ENCODE measurements around the gene CRYBB1.

CRYBB1 gene

GRCh38 chr22:26606611-26607010 lies 11.2 kb downstream of the CRYBB1 start:
- DNase-seq (ENCODE audit: low spot score), result no peak

DNA sequence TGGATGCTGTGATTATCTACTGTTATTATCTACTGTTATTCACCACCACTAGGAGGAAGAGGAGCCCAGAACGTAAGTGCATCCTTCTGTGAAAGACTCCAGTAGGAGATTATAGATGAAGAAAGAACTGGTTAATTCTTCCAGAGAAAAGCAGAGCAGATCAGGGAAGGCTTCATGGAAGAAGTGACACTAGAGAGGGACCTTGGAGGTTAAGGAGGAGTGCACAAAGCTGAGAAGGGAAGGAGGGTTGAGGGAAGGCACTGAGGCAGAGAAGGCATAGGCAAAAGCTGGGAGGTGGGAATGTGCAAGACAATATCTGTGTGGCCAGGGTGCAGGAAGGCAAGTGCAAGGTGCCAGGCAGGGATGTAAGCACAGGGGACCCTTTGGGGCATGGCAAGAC lies 13.5 kb downstream of the CRYBB1 start:
- DNase-seq (ENCODE audit: low spot score), result no peak

GRCh38 chr22:26602127-26602526 lies 15.7 kb downstream of the CRYBB1 start:
- DNase-seq (ENCODE audit: low spot score), result no peak

- no peak for DNase-seq (ENCODE audit: low spot score)
Observed at GRCh38 chr22:26601726-26602125, 16.1 kb downstream of the CRYBB1 start.

DNA sequence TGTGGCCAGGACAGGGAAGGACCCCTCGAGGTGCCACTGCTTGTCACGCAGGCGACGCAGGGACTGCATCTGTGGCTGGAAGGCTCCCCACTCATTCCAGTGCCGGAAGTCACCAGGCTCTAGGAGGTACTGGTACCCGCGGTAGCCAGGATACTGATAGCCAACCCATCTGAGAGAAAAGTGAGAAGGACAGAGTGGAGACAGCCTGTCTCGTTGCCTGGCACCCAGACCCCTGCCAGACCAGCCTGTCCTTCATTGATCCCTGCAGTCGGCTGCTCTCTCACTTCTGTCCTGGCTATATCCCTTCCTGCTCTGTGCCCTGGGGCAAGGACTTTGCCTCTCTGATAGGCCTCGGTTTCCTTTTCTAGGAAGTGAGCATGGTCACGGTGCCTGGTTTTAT lies 18.3 kb downstream of the CRYBB1 start:
- DNase-seq (ENCODE audit: low spot score), result no peak

DNA sequence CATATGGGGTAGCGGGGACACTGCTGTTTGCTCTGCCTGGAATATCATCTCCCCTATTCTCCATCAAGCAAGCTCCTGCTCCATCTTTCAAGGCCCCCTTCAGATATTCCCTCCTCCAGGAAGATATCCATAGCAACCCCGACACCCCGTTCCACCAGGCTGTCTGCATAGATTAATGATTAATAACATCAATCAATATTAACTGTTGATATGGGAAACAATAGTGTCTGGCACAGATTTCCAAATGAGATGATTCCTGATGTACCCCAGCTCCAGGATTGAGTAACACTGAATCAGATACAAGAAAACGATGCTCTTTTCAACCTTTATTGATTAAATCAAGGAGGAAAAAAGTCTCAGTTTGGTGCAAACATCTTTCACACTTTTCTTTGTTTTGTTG lies 20.3 kb downstream of the CRYBB1 start:
- DNase-seq (ENCODE audit: low spot score), result no peak

DNA sequence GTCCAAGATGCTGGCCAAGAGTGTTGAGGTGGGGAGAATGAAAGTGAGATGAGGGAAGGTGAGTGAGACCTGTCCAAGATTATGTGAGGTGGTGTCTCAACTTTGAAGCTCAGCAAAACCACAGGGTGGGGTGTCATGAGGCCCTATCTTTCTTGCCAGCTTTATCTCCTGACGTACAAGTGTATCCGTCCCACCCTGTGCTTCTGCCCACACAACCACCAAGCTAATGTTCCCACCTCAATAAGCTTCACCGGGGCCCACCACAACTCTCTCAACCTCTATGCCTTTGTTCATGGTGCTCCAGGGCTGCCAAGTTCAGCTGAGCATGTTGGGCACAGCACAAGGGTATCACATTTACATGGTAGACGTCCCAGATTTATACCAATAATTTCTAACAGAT lies 20.8 kb downstream of the CRYBB1 start:
- no peak for DNase-seq (ENCODE audit: low spot score)

- no peak for DNase-seq (ENCODE audit: low spot score)
Observed at GRCh38 chr22:26593763-26594162, 24.1 kb downstream of the CRYBB1 start.

DNA sequence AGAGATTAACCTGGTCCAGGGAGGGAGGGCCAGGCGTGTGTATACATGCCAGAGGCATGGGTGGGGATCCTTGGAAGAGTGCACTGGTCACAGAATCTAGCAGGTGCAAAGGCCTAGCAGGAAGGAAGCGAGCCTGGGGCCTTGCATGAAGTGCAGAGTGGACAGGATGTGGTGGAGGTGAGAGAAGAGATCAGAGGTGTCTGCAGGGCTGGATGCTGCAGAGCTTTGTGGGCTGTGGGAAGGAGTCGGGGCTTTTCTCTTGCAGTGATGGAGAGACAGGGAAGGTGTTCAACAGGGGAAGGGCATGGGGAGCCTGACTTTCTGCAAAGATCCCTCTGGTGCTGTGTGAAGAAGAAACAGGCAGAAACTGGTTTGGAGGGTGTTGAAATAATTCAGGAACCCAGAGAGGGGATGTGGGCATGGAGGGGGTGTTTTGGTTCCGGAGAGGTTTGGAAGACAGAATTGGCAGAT lies 25.4 kb downstream of the CRYBB1 start:
- DNase-seq (ENCODE audit: low spot score), result no peak

DNA sequence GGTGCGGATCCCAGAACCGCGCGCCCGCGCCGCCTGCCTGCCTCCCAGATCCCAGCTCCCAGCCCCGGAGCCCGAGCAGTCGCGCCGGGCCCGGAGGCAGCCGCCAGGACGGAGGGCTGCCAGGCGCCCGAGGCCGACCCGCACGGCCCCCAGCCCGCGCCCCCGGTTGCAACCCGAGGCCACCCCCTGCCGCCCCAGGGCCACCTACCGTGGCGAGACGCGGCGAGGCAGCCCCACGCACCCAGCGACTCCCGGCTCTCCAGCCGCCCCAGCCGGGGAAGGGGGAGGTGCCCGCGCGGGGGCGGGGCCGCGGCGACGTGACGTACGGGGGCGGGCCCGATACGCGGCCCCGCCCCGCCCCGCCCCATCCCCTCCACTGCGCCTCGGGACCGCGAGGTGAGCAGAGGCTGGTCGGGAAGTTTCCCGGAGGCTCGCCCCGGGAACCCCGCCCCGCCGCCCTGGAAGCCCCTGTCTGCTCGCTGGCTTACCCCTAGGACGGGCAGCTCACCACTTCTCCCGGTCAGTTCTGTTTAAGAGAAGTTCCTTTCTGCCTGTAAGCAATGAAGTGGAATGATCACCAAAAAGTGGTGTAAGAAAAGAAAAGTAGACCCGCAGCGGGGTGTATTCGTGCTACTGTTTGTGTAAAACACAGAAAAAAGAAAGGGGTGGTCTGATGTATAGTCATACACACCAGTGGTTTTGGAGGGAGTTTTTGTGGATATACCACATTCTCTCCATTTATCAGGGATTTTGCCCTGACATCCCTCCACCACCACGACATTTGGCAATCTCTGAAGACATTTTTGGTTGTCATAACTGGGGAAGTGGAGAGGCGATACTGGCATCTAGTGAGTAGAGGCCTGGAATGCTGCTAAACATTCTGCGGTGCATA lies 27.7 kb downstream of the CRYBB1 start, which contains the start of gene TPST2:
Gene TPST2, minus strand, starts transcription at position 288 of the 892 bp plus-strand sequence. CDS start 48,502 bp downstream, outside the sequence.
- DNase-seq (ENCODE audit: low spot score), result peak; percentile 83

GRCh38 chr22:26589367-26589844 lies 28.4 kb downstream of the CRYBB1 start:
- no peak for DNase-seq (ENCODE audit: low spot score)

DNA sequence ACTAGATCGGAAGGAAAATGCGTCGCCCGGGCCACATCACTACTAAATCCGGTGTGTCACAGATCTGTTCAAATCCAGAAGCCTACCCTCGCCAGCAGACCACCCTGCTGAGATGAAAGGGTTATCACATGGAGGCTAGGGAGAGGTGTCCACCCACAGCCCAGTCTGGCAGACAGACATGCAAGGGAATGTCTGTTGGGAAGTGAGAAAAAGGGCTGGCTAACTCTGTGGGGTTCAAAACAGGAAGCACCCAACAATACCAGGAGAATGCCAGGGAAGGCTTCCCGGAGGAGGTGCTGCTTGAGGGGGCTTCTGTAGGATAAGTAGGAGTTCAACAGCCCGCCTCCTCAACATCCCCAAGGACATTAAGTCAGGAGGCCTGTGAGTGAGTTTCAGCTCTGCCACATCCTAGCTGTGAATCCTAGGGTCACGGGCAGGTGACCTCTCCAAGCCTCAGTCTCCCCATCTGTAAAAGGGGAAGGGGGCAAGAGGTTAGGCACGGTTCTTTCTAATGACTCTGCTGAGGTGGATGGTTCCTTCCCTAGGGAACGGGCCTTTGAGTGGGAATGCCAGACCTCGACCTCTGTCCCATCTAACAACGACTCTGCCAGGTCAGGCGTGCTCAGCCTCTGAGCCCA lies 29.0 kb downstream of the CRYBB1 start:
- DNase-seq (ENCODE audit: low spot score), result no peak

- DNase-seq (ENCODE audit: low spot score), result no peak
Observed at GRCh38 chr22:26587991-26588613, 29.7 kb downstream of the CRYBB1 start.

DNA sequence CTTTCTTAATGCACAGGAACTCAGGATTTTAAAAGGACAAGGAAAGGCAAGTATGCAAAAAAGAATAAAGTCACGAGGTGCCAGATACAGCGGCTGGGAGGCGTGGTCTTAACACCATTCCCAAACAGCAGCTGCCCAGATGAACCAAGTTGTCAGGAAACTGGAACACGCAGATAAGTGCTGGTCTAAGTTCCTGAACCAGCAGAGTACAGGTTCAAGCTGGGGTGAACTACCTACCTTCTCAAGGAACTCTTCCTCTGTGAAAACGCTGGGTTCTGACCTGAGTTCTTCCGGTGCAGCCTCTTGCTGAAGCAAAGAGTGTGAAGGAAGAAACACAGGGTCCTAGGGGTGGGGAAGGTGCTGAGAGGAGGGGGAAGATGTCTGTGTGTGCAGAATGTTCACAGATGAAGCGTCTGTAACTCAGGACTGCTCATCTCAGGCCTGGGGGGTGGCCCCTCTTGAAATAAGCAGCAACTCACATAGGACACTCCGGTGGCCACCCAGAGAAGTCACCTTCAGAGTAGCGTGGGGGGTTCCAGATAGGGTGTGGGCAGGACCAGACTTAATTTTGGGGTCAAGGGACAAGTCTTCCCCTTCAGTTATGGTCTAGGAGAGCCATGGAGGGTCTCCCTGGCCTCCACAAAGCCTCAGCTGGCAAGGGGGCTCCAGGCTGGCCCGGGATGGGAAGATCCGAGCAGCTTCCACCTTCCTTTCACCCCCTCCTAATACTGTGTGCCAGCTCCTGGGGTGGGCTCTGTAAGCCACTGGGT lies 31.1 kb downstream of the CRYBB1 start:
- DNase-seq (ENCODE audit: low spot score), result no peak

DNA sequence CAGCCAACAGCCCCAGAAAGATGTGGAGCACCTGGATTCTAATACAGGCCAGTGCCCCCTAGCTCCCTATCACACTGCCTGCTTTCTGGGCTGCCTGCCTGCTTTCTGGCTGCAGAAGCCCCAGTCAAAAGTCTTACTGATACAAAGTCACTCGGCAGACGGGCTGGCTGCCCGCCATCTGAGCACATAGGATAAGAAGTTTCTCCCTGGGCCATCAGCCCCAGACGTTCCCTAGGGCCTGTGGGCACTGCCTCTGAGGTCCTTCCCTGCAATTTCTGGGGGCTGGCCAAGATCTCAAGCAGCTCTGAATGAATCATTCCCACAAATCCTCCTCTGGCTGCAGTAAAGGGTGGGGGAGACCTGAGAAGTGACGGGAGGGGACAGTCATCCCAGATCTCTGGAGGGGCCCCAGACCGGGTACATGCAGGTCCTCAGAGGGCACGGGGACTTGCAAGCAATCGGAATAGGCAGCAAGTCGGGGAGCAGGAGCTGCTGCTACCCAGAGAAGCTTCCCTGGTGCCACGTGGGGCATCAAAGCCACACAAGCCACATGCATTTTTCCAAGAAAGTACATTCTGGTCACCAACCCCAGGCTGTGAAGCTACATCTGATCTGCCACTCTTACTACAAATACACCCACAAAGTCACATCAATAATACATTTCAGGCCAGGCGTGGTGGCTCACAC lies 32.6 kb downstream of the CRYBB1 start:
- DNase-seq (ENCODE audit: low spot score), result no peak

- no peak for DNase-seq (ENCODE audit: low spot score)
Observed at GRCh38 chr22:26584010-26584409, 33.8 kb downstream of the CRYBB1 start.

DNA sequence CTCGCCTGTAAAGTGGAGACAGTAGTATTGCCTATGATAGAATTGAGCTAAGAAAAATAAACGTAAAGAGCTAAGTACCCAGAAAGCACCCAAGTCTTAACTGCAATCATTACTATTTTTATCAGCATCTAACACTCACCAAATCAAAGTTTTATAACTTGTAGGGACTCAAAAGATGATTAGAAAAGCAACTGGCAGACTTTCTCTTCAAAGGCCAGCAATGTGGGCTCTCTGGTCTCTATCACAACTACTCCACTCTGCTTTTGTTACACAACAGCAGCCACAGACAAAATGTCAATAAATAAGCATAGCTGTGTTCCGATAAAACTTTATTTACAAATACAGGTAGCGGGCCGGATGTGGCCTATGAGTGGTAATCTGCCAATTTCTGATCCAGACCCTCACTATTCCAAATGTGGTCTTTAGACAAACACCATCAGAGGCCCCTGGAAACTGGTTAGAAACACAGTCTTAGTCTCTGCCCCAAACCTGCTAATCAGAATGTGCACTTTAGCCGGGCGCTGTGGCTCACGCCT lies 36.1 kb downstream of the CRYBB1 start:
- DNase-seq (ENCODE audit: low spot score), result no peak

GRCh38 chr22:26581026-26581425 lies 36.8 kb downstream of the CRYBB1 start:
- no peak for DNase-seq (ENCODE audit: low spot score)

GRCh38 chr22:26580240-26580962 lies 37.4 kb downstream of the CRYBB1 start:
- DNase-seq (ENCODE audit: low spot score), result no peak

GRCh38 chr22:26579331-26579886 lies 38.4 kb downstream of the CRYBB1 start:
- DNase-seq (ENCODE audit: low spot score), result peak; percentile 34

Data from Ammon's horn (tissue), 1 donor.